M059J (cell line): ENCODE measurements around the gene TEX48. TPM values are rescaled to one million over a fixed set of nuclear protein-coding genes. Genes with fewer than 3 reads are reported as not detected.
A peak's percentile ranks its signal among the peaks of the same experiment; 100 is the strongest.

Experiments used
- DNase-seq: peaks from one replicate; pipeline ENCODE4 v3.0.0-alpha.2; 2012; ENCODE audit warnings: low read depth
- total RNA-seq: library from RNA; depleted of rRNA; stranded (reverse); fragments of >200 nt; shearing (Covaris generic); gene quantifications from 2 replicates; pipeline ENCODE4 v1.2.3, GENCODE V29; 2014

Gene TEX48
- total RNA-seq, 1 experiment from 2014 or later: not detected

- DNase-seq: no peak
These were observed 15.1 kb downstream of the TEX48 start for GRCh38 chr9:114666851-114667250.

GRCh38 chr9:114666401-114666800, 15.6 kb downstream of the TEX48 start:
- DNase-seq: no peak

GRCh38 chr9:114664181-114664580, 17.8 kb downstream of the TEX48 start:
- DNase-seq: no peak

- DNase-seq: peak; percentile 46
These were observed 19.7 kb downstream of the TEX48 start for GRCh38 chr9:114662081-114662989.

GRCh38 chr9:114657705-114658104, 24.3 kb downstream of the TEX48 start, which contains the start of gene TEX53:
TEX53 (minus strand) TSS chr9:114657805; CDS start chr9:114657774, 31 bp downstream.
- no peak for DNase-seq

GRCh38 chr9:114656301-114656700, 25.7 kb downstream of the TEX48 start:
- DNase-seq: no peak

- no peak for DNase-seq
These were observed 26.3 kb downstream of the TEX48 start for GRCh38 chr9:114655689-114656088.

- DNase-seq: peak; percentile 79
These were observed 28.3 kb downstream of the TEX48 start for GRCh38 chr9:114653556-114654159.

GRCh38 chr9:114652776-114653555, 29.0 kb downstream of the TEX48 start:
- DNase-seq: peak; percentile 40

GRCh38 chr9:114643896-114644295, 38.1 kb downstream of the TEX48 start:
- no peak for DNase-seq

GRCh38 chr9:114643001-114643400, 39.0 kb downstream of the TEX48 start:
- DNase-seq: no peak

GRCh38 chr9:114641967-114642366, 40.0 kb downstream of the TEX48 start:
- no peak for DNase-seq

- DNase-seq: no peak
These were observed 43.6 kb downstream of the TEX48 start for GRCh38 chr9:114638404-114638803.

- DNase-seq: no peak
These were observed 47.6 kb downstream of the TEX48 start for GRCh38 chr9:114634387-114634786.

GRCh38 chr9:114633438-114634089, 48.4 kb downstream of the TEX48 start:
- DNase-seq: peak; percentile 75

- peak; percentile 14 for DNase-seq
These were observed 50.8 kb downstream of the TEX48 start for GRCh38 chr9:114631166-114631565.

- DNase-seq: no peak
These were observed 52.4 kb downstream of the TEX48 start for GRCh38 chr9:114629563-114630090.

GRCh38 chr9:114627553-114627952, 54.4 kb downstream of the TEX48 start:
- DNase-seq: no peak

GRCh38 chr9:114626415-114627020, 55.5 kb downstream of the TEX48 start:
- DNase-seq: no peak

GRCh38 chr9:114624677-114625076, 57.3 kb downstream of the TEX48 start:
- no peak for DNase-seq
